Stimulated activated CD8-positive, alpha-beta memory T cell treated with anti-CD3 and anti-CD28 coated beads, Interleukin-12 subunit alpha, Interleukin-12 subunit beta, amount 100 ng/mL, for 1 hour (primary cell): ENCODE data around the gene OSBPL9.
"Not testable (repeated sequence)": the region's sequence is repeated elsewhere in the genome, so short reads cannot be mapped to it uniquely, and the experiment has no call there.

Experiments used
- DNase-seq: peaks from one replicate; pipeline ENCODE4 v3.0.0-alpha.2; 2020; ENCODE audit warnings: low read depth

OSBPL9 gene

DNA sequence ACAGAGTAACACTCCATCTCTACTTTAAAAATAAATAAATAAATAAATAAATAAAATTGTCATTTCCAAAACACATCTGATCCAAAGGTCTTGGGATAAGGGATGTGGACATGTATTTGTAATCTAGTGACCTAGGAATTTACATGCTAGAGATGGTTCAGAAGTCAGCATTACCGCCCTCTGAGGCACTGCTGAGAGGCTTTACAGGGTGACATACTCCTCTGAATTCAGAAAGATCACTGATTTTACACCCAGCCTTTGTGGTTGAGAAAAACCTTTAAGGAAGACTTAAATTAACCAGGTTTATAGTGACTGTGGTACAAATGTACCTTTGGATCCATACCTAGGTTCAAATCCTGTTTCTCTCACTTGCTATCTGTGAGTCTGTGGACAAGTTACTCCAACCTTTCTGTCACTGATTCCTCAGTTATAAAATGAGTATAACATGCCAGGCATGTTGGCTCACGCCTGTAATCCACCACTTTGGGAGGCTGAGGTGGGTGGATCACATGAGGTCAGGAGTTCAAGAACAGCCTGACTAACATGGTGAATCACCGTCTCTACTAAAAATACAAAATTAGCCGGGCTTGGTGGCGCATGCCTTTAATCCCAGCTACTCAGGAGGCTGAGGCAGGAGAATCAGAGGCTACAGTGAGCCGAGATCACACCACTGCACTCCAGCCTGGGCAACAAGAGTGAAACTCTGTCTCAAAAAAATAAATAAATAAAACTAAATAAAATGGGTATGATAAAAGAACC lies 20.1 kb downstream of the OSBPL9 start:
- DNase-seq: no peak

- DNase-seq: no peak
These were observed 21.5 kb downstream of the OSBPL9 start for GRCh38 chr1:51638350-51638749.

DNA sequence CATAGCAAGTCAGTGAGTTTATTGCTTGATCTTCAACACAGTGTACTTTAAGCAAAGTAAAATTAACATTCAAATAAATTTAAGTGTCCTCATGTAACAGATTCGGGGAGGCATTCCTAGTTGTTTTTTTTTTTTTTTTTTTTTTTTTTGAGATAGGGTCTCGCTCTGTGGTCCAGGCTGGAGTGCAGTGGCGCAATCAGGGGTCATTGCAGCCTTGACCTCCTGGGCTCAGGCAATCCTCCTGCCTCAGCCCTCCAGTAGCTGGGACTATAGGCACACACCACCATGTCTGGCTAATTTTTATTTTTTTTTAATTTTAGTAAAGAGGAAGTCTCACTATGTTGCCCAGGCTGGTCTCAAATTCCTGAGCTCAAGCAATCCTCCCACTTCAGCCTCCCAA lies 22.8 kb downstream of the OSBPL9 start:
- DNase-seq: no peak

DNA sequence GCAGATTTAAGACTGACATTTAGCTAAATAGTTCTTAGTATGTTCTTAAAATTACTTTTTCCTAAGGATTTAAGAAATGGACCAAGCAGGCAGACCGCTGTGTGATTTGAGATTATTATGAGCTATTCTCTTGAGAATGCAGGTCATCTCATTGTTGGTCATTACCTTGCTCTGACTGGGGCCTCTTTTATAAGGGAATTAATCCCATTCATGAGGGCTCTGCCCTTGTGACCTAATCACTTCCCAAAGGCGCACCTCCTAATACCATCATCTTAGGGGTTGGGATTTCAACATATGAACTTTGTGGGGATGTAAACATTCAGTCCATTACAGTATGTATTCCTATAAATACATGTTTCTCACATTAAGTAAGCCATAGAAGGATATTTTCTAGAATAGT lies 24.2 kb downstream of the OSBPL9 start:
- no peak for DNase-seq

GRCh38 chr1:51642739-51643142 lies 25.8 kb downstream of the OSBPL9 start:
- DNase-seq: no peak

DNA sequence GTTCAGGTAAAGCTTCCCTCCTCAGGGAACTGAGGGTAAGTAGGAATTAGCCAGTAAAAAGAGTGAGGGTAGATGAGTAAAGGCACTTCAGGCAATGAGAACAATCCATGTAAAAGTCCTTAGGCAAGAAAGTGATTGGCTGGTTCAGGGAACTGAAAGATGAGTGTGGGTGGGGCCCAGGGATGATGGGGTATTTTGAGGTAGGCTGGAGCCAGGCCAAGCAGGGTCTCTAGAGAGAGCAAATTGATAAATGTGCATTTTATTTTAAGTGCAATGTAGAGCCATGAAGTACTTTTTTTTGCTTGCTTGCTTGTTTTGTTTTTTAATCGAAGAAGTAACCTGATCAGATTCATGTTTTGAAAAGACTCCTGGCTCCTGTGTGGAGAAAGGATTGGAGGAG lies 26.5 kb downstream of the OSBPL9 start:
- no peak for DNase-seq

DNA sequence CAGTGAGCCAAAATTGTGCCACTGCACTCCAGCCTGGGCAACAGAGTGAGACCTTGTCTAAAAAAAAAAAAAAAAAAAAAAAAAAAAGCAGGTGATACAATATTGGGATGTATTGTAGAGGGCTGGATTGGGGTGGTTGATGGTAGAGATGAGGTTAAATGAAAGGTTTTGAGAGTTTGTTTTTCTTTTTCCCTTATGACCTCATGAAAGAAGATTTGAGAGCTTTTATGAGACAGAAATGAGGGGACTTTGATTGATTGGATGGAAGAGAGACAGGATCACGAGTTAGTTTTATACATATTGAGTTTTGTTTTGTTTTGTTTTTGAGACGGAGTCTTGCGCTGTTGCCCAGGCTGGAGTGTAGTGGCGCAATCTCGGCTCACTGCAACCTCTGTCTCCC lies 27.1 kb downstream of the OSBPL9 start:
- no peak for DNase-seq

DNA sequence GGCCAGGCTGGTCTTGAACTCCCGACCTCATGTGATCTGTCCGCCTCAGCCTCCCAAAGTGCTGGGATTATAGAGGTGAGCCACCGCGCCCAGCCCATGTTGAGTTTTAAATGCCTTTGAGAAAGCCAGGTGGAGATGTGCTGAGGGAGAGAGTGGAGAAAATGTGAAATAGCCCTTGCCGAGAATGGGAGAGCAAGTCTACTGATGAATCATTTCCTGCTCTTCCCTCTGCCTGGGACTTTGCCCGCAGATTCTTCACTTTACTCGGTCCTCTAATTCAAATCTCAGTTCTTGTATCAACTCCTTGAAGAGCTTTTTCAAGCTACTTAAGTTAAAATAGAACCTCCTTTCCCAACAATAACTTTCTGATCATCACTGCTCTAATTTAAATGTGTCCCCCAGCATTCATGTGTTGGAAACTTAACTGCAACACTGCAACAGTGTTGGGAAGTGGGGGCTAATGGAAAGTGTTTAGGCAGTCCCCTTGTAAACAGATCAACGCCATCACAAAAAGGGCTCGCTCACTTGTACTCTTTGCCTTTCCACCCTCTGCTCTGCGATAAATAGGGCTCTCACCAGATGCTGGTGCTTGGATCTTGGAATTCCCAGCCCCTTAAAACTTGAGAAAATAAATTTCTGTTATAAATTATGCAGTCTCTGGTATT lies 27.8 kb downstream of the OSBPL9 start:
- no peak for DNase-seq

GRCh38 chr1:51646592-51646991 lies 29.7 kb downstream of the OSBPL9 start:
- not testable (repeated sequence) for DNase-seq

DNA sequence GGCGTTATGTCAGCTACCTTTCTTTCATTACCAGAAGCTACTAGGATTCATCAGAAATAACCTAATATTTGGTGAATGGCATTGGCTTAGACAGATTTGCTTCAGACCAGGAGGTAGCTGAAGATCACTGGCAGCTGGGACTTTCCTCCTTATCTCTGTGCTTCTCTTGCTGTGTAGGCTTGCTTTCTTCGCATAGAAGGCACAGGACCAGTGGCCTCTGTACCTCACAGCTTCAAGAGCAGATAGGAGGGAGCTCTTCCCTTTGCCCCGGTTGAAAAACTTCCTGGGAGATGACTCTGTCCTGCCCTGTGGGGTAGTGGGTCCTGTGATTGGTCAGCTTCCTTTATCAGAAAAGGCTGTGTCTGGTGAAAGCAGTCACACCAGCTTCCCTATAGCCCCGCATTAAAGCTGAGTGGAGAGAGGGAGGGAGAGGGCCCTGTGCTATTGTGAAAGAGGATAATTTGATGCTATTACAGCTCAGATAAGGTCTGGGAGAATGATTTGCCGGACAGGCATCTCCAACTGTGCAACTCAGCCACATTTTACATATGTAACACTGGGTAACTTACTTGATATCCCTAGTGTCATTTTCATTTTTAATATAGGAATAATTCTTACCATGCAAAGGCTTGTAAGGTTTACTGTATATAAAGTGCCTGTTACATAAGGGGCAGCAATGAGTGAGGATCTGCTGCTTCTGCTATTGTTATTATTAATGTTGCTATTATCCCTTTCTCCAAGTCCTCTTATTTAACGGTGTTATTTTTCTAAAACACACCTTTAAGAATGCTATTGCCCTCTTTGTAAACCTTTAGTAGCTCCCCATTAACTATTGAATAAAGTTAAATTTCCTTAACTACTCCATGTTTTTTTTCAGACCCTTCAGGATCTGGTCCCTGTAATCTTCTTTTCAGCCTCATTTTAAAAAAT lies 31.6 kb downstream of the OSBPL9 start:
- DNase-seq: no peak

DNA sequence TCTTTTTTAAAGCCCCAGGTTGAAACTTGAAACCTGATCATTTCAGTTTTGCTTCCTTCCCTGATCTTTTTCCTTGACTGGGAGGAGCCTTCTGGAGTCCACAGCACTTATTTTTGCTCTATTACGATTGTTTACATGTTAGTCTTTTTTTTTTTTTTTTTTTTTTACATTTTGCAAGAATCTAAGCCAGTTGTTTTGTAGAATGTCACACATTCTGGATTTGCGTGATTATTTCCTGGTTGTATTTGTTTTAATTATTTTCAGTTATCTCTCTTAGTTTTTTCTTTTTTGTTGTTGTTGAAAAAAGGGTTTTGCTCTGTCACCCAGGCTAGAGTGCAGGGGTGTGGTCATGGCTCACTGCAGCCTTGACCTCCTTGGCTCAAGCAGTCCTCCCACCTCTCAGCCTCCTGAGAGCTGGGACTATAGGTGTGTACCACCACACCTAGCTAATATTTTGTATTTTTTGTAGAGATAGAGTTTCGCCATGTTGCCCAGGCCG lies 32.8 kb downstream of the OSBPL9 start:
- no peak for DNase-seq

DNA sequence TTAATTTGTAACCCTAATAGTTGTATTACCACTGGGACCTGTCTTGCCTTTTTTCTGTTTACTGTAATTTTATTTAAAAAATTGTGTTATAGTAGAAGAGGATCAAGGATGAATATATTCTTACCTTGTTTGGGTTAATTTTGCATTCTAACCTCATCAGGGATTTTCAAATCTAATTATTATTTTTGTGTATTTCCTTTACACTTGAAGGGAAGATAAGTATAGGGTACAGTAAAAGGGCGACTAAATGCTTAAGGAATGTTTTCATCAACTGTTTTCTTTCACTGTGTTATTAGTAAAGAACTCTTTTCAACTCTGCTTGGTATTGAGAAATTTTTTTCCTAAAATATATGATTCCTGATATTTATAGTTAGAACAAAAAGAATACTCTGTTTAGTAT lies 33.3 kb downstream of the OSBPL9 start:
- no peak for DNase-seq

DNA sequence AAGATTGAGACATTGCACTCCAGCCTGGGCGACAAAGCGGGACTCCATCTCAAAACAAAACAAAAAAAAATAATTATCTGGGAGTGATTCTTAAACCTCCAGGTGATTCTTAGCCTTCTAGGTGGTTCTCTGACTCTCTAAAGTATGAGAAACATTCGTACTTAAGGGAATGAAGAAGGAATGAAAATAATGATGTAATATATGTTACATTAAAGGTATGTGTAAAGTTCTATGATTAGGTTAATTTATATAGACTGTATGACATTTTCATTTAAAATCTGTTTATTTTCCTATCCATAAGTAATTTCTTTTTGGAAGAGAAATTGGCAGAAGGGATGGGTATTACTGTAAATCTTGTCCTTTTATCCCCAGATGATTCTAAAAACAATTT lies 34.7 kb downstream of the OSBPL9 start:
- no peak for DNase-seq

DNA sequence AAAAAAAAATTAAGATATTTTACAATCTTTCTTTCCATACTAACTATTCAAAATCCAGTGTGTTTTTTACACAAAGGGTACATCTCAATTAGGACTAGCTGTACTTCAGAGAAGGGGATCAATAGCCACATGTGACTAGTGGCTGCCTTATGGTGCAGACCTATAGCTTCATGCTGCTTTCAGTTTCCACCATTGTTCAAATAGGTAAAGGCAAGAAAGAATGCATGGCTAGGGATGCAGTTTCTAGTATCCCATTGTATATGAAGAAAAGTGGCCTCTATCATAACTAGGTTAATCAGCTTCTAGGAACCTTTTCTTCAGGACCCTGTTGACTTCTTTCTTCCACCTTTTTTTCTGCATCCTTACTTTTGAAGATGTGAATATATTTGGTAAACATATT lies 35.7 kb downstream of the OSBPL9 start:
- no peak for DNase-seq

- DNase-seq: no peak
These were observed 36.2 kb downstream of the OSBPL9 start for GRCh38 chr1:51653127-51653526.

- DNase-seq: no peak
These were observed 37.1 kb downstream of the OSBPL9 start for GRCh38 chr1:51654000-51654399.

- no peak for DNase-seq
These were observed 39.5 kb downstream of the OSBPL9 start for GRCh38 chr1:51656374-51656773.

GRCh38 chr1:51660580-51660979 lies 43.7 kb downstream of the OSBPL9 start:
- DNase-seq: no peak

- no peak for DNase-seq
These were observed 44.2 kb downstream of the OSBPL9 start for GRCh38 chr1:51661081-51661518.

DNA sequence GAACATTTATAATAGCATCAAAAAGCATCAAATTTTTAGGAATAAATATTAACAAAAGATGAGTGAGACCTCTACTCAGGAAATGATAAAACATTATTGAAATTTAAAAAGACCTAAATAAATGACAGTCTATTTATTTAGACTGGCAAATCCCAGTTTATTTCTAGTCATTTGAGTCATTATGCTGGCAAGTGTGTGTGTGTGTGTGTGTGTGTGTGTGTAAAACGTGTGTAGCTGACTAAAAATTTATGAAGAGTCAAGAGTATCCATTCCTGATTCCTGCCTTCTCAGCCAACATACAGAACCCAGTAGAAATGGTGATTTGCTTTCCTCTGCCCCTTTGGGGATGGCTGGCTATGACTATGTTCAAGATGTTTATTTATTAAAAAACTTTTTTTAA lies 46.2 kb downstream of the OSBPL9 start:
- no peak for DNase-seq

GRCh38 chr1:51663721-51664120 lies 46.8 kb downstream of the OSBPL9 start:
- DNase-seq: no peak

DNA sequence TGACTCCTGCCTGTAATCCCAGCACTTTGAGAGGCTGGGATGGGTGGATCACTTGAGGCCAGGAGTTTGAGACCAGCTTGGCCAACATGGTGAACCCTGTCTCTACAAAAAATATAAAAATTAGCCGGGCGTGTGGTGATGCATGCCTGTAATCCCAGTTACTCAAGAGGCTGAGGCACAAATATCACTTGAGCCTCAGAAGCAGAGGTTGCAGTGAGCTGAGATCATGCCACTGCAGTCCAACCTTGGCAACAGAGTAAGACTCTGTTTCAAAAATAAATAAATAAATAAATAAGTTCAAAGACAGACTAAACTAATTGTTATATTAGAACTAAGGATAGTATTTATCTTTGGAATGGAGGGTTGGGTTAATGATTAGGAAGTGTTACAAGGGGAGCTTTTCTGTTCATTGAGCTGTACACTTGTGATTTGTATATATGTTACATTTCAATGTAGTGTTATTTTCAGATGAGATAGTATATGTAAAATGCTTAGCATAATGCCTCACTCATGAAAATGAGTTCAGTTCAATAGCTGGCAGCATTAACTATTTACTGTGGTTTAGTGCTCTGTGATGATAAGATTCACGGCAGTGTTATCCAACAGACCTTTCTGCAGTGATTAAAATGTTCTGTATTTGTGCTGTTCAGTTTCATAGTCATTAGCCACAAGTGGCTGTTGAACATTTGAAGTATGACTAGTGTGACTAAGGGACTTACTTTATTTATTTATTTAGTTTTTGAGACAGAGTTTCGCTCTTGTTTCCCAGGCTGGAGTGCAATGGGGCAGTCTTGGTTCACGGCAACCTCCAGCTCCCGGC lies 47.7 kb downstream of the OSBPL9 start:
- DNase-seq: no peak
